Endodermal cell (in vitro differentiated cells): Measurements from ENCODE around the gene GRIK4. TPM values are rescaled to one million over a fixed set of nuclear protein-coding genes. Genes with fewer than 3 reads are reported as not detected.

Experiments
- DNase-seq: peaks from one replicate; pipeline ENCODE4 v3.0.0-alpha.2; 2017
- H3K27ac ChIP-seq: 2 replicates; pipeline ENCODE4 v1.5.1; 2013; ENCODE audit warnings: mild to moderate bottlenecking, low read depth, low read length, moderate library complexity
- H3K27me3 ChIP-seq: 2 replicates; pipeline ENCODE4 v1.6.1; 2013; ENCODE audit warnings: mild to moderate bottlenecking, low read length, moderate library complexity; ENCODE audit not compliant: insufficient read depth, control insufficient read depth, poor library complexity, severe bottlenecking
- H3K36me3 ChIP-seq: 2 replicates; pipeline ENCODE4 v1.7.0; 2013; ENCODE audit warnings: mild to moderate bottlenecking, low read length, moderate library complexity; ENCODE audit not compliant: control insufficient read depth, insufficient read depth
- H3K4me1 ChIP-seq: one replicate; pipeline ENCODE4 v1.7.0; 2013; ENCODE audit warnings: low read length; ENCODE audit not compliant: control insufficient read depth, insufficient read depth
- H3K4me3 ChIP-seq: 2 replicates; pipeline ENCODE4 v1.5.1; 2013; ENCODE audit warnings: mild to moderate bottlenecking, low read length, moderate library complexity
- H3K9ac ChIP-seq: 2 replicates; pipeline ENCODE4 v1.6.1; 2013; ENCODE audit warnings: mild to moderate bottlenecking, low read length, moderate library complexity; ENCODE audit not compliant: poor library complexity, severe bottlenecking; ENCODE audit errors: extremely low read depth
- H3K9me3 ChIP-seq: 2 replicates; pipeline ENCODE4 v1.6.1; 2013; ENCODE audit warnings: mild to moderate bottlenecking, low read length, moderate library complexity; ENCODE audit not compliant: control insufficient read depth
- H3K27ac Mint-ChIP-seq: 2 replicates; pipeline ENCODE4 v1.8.0; 2020; ENCODE audit warnings: mixed read lengths
- H3K27me3 Mint-ChIP-seq: 2 replicates; pipeline ENCODE4 v1.8.0; 2021; ENCODE audit warnings: mild to moderate bottlenecking, mixed read lengths; ENCODE audit not compliant: insufficient read depth
- H3K36me3 Mint-ChIP-seq: 2 replicates; pipeline ENCODE4 v1.8.0; 2020; ENCODE audit warnings: low read depth, mixed read lengths
- H3K4me1 Mint-ChIP-seq: 2 replicates; pipeline ENCODE4 v1.8.0; 2020; ENCODE audit warnings: mixed read lengths
- H3K4me3 Mint-ChIP-seq: 2 replicates; pipeline ENCODE4 v1.8.0; 2020; ENCODE audit warnings: mild to moderate bottlenecking, moderate library complexity, mixed read lengths
- H3K9me3 Mint-ChIP-seq: 2 replicates; pipeline ENCODE4 v1.8.0; 2020; ENCODE audit warnings: mild to moderate bottlenecking, mixed read lengths
- WGBS, 2 experiments: methylation state at CpG; one replicate each; pipeline versions ENCODE4 v1.1.5 to v1.1.7; 2013; ENCODE audit warnings: missing lambda C conversion rate in 2 of 2, mixed read lengths in 1 of 2; ENCODE audit not compliant: insufficient coverage in 1 of 2, insufficient read length in 1 of 2; 5-methylcytosine and 5-hydroxymethylcytosine counted together
- total RNA-seq, 2 donors: library from RNA; stranded (reverse); fragmentation: NEBNext Ultra II Directional in 1 of 2; extraction: Animal tissue kit (Norgen Biotek cat#: 25700) in 1 of 2; gene quantifications; 2 replicates in 1 of 2; 3 replicates in 1 of 2; pipeline ENCODE4 v1.2.1, GENCODE V29; 2021
- TF ChIP-seq, protein P1 (sequence below): fragments of 200-600 bp; sonication (generic); conservative IDR thresholded peaks from 2 replicates; pipeline ENCODE4 v1.5.0; 2021; ENCODE audit warnings: antibody characterized with exemption, mild to moderate bottlenecking

GRIK4 gene
- total RNA-seq, 2 donors from 2014 or later = 1.7 to 3.5 TPM

DNA sequence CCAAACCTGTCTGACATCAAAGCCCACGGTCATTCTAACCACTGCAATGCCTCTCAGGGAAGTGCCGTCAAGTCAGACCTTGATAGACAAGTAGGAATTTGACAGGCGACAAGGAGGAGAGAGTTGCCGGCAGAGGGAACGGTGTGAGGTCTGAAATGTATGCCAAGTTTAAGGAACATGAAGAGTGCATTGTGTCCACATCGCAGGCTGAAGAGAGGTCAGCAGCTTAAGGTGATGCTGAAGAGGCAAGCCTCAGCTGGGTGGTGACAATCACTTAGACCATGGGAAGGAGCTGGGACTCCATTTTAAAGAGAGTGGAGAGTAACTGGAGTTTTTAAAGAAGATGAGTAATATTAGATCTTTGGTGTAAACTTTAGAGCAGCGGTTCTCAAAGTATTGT lies 407.5 kb downstream of the GRIK4 start:
- Histone ChIP-seq H3K9me3 (no peaks in the 10 kb centered on the region), H3K4me1 (peaks cover 8% of the 10 kb centered on the region), H3K9ac (no peak overlapping the region), H3K27ac (no peak overlapping the region), H3K27me3 (no peaks in the 10 kb centered on the region), H3K4me3 (no peak overlapping the region), H3K36me3 (no peaks in the 10 kb centered on the region)
- no peak for DNase-seq
- TF ChIP-seq, protein P1, sequence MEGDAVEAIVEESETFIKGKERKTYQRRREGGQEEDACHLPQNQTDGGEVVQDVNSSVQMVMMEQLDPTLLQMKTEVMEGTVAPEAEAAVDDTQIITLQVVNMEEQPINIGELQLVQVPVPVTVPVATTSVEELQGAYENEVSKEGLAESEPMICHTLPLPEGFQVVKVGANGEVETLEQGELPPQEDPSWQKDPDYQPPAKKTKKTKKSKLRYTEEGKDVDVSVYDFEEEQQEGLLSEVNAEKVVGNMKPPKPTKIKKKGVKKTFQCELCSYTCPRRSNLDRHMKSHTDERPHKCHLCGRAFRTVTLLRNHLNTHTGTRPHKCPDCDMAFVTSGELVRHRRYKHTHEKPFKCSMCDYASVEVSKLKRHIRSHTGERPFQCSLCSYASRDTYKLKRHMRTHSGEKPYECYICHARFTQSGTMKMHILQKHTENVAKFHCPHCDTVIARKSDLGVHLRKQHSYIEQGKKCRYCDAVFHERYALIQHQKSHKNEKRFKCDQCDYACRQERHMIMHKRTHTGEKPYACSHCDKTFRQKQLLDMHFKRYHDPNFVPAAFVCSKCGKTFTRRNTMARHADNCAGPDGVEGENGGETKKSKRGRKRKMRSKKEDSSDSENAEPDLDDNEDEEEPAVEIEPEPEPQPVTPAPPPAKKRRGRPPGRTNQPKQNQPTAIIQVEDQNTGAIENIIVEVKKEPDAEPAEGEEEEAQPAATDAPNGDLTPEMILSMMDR = no peak
- Mint-ChIP-seq H3K27ac (no peak overlapping the region), H3K27me3 (peaks cover 14% of the 10 kb centered on the region), H3K4me3 (no peak overlapping the region), H3K4me1 (peaks cover 19% of the 10 kb centered on the region), H3K9me3 (no peaks in the 10 kb centered on the region), H3K36me3 (no peaks in the 10 kb centered on the region)
- 85 to 90% methylated on average over 7 of the region's 7 CpGs for WGBS, 2 experiments

DNA sequence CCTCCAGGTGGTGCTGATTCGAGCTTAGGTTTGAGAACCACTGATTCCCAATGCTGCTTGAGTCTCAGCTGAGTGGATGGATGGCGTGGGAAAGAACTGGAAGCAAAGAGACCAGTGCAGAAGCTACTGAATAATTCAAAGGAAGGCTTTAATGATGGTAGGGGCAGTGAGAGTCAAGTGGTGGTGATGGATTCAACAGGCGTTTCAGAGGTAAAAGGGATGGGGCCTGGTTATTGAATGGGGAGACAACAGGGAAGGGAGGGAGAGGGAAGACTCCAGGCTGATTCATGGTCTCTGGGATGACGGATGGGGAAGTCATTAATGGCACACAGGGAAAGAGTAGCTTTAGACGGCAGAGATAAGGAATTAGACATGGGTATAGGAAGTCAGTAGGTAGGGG lies 408.0 kb downstream of the GRIK4 start:
- Mint-ChIP-seq H3K4me3 (no peak overlapping the region), H3K27me3 (peaks cover 10% of the 10 kb centered on the region), H3K36me3 (no peaks in the 10 kb centered on the region), H3K4me1 (peaks cover 19% of the 10 kb centered on the region), H3K27ac (no peak overlapping the region), H3K9me3 (no peaks in the 10 kb centered on the region)
- no peak overlapping the region for H3K27ac ChIP-seq
- H3K9ac ChIP-seq = no peak overlapping the region
- no peak overlapping the region for H3K4me3 ChIP-seq
- no peaks in the 10 kb centered on the region for H3K36me3 ChIP-seq
- DNase-seq = no peak
- H3K4me1 ChIP-seq = peaks cover 8% of the 10 kb centered on the region
- TF ChIP-seq, protein P1 = no peak
- H3K27me3 ChIP-seq = no peaks in the 10 kb centered on the region
- 81 to 84% methylated on average over 3 to 5 of the region's 5 CpGs for WGBS, 2 experiments
- no peaks in the 10 kb centered on the region for H3K9me3 ChIP-seq

DNA sequence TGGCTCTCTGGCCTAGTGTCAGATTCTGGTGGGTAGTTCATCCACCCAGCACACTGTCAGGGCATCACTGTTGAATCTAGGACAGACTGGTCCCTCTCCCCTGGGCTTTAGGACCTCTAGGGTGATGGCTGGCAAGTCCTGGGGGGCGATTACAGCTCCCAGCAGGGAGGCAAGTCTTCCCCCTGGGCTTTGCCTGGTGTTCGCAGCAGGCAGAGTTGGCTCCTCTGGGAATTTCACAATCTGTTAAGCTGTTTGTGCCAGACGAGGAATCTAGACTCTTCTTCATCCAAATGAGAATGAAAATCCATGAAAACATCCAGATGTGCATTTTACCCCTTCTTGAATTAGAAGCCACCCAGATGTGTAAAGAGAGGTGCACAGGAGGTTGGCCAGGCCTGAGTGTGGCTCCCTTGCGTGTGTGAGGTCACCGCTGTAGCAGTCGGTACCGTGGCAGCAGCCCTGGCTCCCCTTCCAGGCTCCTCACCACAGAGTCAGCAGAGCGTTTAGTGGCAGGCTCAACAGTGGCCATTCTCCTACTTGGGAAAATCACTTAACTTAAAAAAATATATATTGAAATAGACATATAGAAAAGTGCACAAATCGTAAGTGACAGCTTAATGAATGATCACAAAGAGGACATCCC lies 412.4 kb downstream of the GRIK4 start:
- no peaks in the 10 kb centered on the region for H3K36me3 Mint-ChIP-seq
- H3K9me3 Mint-ChIP-seq = no peaks in the 10 kb centered on the region
- H3K27me3 Mint-ChIP-seq = no peaks in the 10 kb centered on the region
- H3K27ac Mint-ChIP-seq = no peak overlapping the region
- DNase-seq = no peak
- WGBS, 2 experiments = 89 to 92% methylated on average over 7 to 9 of the region's 9 CpGs
- H3K4me3 Mint-ChIP-seq = no peak overlapping the region
- H3K4me1 Mint-ChIP-seq = peaks cover 11% of the 10 kb centered on the region
- Histone ChIP-seq H3K27ac (no peak overlapping the region), H3K27me3 (no peaks in the 10 kb centered on the region), H3K4me1 (peaks cover under 1% of the 10 kb centered on the region), H3K36me3 (no peaks in the 10 kb centered on the region), H3K4me3 (no peak overlapping the region), H3K9me3 (no peaks in the 10 kb centered on the region), H3K9ac (no peak overlapping the region)
- TF ChIP-seq, protein P1 = no peak
